Measurements from ENCODE around the gene BCL11A.

Gene BCL11A

DNA sequence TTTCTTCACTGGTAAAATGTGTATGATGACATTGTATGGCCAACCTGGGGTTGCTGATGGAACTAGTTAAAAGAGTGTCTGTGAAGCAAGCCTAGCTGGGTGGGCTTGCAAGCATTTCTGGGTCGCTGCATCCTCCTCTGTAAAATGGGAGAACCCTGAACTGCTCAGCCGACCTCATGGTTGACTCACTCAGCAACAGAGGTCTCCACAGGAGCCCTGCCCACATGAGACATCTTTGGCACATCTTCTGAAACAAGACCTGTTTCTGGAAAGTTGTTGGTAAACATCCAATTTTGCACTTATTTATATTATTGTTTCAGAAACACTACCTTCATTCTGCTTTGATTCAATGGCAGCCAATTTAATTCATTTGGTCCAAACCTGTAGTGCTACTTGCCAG lies 52.6 kb downstream of the BCL11A start:
- no peak for DNase-seq

DNA sequence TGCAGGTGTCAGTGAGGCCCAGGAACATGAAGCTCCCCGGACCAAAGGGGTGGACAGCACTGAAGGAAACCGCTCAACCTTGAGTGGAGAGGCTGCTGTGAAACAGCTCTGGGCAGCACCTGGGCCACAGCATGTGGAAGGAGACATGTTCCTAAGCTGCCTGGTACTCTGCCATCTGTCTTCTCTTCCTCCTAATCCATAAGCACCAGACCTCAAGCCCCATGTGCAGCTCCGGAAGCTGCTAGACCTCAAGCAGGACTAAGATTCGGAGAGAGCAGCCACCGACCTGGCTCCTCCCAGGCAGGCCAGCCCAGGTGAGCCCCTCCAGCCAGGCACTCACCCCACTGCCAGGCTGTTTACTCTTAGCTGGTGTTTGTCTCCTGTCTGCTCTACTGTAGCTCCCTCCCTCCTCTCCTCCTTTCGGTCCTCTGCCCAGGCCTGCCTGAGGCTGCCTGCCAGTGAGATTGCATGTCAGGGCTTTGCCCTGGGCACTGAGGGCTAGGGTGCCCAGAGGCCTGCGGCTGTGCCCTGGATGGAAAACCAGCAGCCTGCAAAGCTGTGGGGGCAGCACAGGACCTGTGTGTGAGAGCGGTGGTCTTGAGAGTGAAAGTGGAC lies 53.7 kb downstream of the BCL11A start:
- no peak for DNase-seq

DNA sequence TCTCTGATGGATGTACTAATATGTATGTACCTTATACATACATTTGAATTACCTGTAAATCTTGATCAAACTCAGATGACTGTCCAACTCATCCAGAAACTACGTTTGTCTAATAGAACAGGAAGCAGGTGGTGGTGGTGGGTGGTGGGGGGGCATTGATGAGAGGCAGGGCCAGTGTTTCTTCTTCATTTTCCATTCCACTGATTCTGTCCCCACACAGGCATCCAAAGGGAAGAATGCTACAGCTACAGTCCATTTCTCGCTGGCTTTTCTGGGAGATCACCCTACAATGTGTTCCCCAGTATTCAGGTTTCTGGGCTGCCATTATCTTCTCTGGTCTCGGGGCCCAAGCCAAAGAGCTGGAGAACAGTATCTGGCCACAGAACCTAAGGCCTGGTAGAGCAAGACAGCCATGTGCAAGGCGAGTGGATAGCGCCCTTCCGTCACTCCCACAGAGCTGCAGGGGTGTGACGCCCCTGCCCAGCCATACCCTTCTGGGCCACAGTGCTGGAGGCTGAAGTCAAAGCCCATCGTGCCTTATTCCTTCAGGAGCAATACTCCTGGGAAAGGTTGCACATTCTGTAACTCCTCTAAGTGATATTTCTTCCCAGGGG lies 54.5 kb downstream of the BCL11A start:
- DNase-seq, result no peak

DNA sequence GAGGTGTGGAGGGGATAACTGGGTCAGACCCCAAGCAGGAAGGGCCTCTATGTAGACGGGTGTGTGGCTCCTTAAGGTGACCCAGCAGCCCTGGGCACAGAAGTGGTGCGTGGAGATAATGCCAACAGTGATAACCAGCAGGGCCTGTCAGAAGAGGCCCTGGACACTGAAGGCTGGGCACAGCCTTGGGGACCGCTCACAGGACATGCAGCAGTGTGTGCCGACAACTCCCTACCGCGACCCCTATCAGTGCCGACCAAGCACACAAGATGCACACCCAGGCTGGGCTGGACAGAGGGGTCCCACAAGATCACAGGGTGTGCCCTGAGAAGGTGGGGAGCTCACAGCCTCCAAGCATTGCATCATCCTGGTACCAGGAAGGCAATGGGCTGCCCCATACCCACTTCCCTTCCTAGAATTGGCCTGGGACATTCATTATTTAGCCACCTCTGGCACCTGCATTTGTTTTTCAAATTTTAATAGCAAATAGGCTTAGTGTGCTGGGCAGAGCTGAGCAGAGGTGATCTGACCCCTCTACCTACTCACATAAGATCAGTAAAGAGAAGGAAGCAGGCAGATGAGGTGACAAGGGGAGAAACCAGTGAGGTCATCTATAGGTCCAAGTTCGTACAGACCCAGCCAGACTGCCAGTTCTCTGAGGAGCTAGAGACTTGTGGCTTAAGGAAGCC lies 55.2 kb downstream of the BCL11A start:
- no peak for DNase-seq

DNA sequence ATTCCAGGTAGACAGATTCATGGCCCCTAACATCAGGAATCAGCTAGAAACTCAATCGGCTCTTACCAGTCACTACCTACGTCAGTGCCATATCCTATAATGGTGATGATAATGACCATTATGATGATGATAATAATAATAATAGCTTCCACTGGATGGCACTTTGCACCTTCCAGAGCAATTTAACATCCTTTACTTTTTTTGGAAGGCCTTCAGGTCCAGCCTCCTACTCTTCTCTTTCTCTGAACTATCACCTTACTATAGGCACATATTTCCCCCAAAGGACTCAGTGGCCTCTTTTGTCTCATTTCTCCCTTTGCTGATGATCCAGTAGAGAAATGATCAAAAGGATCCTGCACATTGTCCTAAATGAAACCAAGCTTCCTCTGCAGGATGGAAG lies 56.0 kb downstream of the BCL11A start:
- no peak for DNase-seq

DNA sequence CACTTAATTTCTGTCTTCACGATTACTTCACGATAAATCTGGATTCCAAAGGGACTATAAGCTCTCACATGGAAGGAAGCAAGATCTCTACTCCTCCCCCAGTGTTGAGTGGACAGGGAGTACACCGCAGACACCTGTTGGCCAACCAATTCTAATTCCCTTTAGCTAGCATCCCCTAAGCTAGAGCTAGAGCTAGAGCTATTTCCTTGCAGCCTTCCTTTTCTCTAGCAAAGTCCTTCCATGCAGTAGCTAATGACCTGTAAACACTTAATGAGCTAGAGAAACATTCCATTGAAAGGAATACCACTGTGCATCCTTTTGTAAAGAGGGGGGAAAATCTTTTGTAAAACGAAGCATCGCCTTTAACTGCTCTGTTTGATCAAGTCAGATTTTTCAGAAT lies 56.5 kb downstream of the BCL11A start:
- DNase-seq, result no peak

DNA sequence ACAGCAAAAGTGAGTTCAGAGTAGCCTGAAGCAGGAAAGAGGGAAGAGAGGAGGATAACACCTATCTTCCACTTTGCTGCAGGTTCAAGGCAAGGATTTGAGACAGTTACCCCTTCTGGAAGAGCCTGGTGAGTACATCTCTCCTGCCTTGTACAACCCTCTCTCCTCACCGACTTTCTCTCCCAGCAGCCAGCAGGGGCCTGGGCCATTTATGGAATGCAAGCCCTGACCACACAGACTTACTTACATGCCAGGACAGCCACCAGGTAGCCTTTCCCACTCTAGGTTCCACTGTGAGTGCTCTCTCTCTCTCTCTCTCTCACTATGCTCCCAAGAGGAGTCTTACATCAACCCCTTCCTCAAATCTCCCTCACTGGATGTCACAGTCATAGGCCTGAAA lies 57.0 kb downstream of the BCL11A start:
- no peak for DNase-seq

DNA sequence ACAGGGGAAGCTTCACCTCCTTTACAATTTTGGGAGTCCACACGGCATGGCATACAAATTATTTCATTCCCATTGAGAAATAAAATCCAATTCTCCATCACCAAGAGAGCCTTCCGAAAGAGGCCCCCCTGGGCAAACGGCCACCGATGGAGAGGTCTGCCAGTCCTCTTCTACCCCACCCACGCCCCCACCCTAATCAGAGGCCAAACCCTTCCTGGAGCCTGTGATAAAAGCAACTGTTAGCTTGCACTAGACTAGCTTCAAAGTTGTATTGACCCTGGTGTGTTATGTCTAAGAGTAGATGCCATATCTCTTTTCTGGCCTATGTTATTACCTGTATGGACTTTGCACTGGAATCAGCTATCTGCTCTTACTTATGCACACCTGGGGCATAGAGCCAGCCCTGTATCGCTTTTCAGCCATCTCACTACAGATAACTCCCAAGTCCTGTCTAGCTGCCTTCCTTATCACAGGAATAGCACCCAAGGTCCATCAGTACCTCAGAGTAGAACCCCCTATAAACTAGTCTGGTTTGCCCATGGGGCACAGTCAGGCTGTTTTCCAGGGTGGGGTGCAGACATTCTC lies 58.3 kb downstream of the BCL11A start:
- no peak for DNase-seq

DNA sequence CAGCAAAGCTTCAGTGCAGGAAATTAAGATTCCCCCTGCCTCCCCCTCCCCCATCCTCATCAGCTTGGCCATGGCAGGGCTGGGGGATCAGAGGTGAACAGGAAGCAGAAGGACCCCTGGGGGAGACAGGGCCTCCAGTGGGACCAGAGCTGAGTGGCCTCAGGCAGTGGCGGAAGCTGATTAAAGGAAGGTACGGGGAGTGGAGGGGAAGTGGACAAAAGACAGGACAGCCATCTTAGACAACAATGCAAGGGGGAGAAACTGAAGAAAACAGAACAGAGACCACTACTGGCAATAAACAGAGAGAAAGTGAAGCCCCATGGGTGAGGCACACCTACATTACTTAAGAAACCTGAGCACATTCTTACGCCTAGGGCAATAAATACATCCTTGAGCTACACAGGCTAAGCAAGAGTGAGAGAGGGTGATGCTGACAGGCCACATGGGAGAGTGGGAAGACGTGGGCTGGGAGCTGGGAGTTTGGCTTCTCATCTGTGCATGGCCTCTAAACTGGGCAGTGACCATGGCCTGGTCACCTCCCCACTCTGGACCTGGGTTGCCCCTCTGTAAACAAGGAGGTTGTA lies 59.6 kb downstream of the BCL11A start:
- no peak for DNase-seq

DNA sequence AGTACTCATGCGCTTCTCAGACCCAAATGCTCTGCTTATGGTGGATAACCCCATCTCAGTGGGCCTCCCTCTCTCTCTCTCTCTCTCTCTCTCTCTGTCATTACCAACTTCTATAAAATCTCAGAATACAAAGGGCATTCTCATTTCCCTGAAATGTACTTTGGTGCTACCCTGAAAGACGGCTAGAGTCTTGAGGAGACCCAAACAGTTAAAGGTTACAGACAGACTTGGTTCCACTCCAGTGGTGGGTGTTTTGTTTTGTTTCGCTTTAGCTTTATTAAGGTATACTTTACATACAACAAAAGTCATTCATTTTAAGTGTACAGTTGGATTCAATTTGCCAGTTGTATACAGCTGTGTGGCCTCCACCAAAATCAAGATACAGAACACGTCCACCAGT lies 60.9 kb downstream of the BCL11A start:
- DNase-seq, result no peak

DNA sequence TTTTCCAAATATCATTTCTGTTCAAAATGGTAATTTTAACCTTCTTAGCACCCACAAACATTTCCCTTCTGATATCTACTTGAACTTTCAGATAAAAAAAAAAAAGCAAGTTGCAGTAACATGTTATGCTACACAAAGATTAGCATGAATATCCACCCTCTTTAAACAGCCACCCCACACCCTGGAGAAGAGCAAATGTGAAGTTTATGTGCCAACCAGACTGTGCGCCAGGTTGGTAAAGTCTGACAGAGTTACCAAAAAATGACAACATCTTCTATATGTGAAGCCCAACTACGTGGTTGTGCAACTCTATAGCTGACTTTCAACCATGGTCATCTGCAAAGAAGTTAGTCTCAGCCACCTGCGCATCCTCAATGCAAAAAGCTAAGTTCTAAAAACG lies 62.6 kb downstream of the BCL11A start:
- no peak for DNase-seq

DNA sequence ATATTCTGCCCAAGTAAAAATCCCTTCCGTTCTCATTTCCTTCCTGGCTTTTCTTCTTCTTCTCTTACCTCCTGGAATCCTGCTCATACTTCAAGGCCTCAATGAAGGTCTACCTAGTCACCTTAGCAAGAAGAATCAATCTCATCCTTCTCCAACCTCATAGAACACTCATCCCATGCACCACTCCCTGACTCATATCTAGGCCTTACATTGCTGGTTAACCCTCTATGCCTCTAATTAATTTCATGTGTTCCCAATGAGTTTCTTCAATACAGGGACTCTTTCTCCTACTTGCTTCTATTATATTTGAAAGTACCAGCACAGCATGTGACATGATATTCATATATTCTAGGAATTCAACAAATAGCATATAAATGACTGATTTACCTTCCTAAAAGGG lies 63.0 kb downstream of the BCL11A start:
- DNase-seq, result no peak

DNA sequence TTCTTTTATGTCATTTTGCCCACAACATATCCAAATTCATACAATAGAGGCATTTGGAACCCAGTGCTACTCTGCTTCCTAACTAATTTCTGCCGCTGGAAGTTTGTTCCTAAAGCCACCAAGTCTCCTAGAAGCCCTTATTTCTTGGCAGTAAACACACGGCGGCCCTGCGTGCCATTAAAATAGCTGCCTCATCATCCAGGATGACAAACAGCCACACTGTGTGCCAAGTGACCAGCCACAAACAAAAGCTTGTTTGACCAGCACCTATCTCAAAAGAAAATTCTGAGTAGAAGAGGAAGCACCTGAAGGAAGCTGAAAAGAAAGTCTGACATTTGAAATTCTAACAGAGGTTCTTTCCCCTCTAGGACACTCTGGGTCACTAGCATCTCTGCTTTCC lies 64.2 kb downstream of the BCL11A start:
- DNase-seq, result no peak

DNA sequence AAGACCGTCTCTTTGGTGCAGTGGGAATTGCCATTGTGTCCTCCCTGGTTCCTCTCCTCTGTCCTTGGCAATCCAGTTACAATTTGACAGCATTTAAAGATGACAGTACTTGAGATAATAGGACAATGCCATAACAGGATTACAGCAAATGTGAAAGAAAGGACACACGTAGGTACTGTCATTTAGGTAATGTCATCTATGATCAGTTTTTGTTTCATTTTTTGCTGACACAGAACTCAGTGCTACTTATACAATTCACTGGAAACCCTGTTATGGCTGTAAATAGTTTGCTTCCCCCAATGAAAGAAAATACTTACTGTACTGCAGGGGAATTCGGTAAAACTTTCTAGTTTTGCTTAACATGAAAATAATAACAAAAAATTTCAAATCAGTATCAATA lies 65.2 kb downstream of the BCL11A start:
- DNase-seq, result no peak

DNA sequence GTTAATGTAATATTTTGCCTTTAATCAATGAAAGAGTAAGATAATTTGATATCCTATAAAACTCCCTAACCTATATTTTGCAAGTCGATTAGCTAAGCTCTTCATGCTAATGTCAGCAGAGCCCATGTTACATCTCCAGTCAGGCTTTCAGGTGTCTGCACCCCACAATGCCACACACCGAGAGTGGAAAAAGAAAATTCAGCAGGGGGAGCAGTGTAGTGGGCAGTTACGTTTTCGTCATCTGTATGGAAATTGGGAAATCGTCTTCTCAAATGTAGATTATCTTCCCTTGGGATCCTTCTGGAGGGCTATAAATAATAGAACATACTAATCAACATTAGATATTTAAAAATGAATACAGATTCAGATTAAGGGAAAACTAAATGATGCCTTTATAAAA lies 66.3 kb downstream of the BCL11A start:
- DNase-seq, result no peak

DNA sequence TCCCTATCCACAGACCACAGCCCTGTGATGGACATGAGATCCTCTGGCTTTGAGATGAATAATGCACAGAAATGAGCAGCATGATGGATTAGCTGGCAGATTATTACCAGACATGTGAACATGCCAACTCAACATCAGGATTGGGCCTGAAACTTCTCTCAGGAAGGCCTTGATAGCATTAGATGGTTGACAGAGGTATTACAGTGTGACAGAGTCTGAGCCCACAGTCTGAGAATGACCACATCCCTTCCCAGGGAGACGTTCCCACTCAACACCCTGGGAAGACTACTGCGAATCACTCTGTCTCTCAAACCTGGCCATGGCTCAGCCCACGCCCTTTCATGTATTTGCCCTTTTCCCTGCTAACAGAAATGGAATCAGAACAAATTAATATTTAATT lies 66.9 kb downstream of the BCL11A start:
- DNase-seq, result no peak

DNA sequence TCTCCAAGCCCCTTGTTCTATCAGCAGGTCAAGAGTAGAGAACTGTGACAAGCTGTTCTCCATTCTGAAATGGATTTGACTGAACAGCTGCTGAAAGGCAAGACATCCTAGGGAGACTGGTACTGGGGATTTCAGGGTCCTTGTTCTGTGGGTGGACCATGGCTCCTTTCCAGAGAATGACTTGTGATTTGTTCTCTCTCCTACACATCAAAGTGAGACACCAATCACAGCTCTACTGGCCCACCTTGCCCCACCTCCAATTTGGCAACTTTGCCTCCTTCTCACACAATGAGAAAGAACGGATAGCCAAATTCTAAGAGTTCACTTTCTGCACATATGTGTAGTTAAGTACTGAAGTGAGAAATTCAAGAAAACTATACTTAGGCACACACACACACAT lies 67.4 kb downstream of the BCL11A start:
- no peak for DNase-seq

DNA sequence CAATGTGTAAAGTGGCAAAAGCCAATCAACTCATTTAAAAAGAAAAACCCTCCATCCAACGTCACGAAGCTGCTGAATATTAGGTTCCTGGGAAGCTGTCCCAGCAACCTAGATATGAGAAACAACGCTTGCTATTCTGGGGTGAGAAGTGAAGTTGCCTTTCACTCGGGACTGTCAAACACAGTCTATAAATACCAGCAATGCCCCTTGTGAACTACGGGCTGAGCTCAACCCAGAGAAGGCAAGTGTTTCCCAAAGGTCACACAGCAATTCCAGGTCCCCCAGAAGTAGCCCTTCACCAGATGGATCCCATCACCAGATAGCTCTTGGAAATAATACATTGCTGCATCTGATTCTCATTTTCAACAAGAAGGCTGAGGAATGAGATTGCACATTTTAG lies 67.9 kb downstream of the BCL11A start:
- no peak for DNase-seq

DNA sequence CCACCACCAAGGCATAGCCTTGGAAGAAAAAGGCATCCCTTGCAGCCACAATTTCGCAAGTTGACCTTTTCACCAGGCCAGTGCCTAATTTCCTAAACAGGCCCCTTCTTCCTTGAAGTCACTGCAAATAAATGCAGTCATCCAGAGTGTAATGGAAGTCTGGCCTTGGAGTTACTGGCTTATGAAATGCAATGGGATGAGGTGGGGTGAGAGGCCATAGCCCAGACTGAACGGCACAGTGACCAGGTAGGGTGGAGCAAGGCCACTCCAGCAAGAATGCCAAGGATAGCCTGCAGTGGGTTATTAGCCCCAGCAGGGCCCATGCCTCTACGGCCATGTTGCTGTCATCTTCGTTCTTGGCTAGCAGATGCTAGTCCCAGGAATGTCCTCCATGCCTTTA lies 68.4 kb downstream of the BCL11A start:
- no peak for DNase-seq

DNA sequence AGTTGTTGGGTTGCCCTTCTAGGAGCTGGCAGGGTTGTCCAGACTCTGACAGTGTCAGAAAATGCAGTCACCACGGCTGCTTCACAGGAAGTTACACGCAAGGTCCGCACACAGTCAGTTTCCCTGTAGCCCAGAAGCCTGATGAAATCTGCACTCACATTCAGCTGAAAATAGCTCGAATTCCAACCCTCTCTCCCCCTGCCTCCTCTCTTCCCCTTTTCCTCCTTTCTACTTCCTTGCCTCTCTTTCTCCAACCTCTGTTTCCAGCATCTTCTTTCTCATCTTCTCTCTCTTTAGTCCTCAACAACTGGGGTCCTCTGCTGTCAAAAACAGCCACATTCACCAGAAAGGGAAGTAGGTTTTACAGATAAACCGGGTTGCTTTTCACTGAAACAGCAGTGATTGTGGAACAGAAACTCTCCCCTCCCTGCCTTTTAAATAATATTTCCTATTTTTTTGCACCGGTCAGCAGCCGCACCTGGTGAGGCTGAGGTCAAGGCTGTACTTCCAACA lies 69.3 kb downstream of the BCL11A start:
- DNase-seq, result no peak

DNA sequence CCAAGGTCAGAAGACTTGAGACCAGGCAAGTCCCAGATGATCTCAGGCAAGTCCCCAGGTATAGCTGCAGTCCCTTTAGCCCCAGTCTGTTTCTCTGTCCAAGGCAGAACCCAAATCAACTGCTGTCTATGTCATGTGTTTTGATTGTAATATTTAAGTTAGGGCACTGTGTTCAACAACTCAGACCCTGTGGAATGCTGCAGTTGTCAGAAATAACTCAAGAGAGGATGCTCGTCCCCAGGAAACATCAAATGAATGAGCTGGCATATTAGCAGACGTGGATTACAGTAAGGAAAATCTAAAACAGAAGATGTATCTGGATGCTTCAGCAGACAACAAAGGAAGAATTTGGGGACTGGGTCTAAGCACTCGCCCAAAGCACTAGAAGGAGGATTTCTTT lies 70.1 kb downstream of the BCL11A start:
- no peak for DNase-seq

DNA sequence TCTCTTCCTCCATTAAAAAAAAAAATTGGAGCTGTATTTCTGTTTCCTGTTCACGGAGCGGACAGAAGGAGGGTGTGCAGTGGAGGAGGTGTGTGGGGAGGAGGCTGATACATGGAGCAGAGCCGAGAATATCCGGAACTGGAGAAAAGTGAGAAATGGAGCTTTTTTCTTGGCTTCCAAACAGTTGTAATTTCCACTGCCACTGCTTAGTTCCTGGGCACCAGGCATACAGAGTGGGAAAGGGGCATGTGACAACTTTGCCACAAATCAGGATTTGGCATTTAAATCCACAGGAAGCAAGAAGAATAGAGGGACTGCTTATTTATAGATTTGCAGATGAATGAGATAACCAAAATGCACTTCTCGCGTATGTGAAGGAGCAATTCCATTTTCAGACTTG lies 71.2 kb downstream of the BCL11A start:
- no peak for DNase-seq

DNA sequence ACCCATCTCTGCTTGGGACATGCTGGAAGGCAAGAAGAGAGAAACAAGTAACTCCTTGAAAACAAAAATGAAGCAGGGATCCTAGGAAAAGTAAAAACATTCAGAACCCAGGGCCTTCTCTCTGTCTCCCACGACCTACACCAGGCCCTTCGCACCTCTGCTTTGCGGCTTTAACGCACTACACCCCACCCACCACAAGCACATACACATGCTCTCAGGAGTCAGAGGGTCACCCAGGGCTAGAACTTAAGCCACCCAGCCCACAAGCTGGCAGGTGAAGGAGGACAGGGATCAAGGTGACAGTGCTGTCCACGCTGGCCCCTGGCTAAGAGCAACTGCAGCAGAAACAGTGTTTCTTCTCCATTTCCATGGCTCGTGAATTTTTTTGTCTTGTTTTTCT lies 72.2 kb downstream of the BCL11A start:
- DNase-seq, result no peak

All from SHP77 (cell line).